Natural killer cell (primary cell): ENCODE data around the gene PILRB. TPM values are rescaled to one million over a fixed set of nuclear protein-coding genes. Genes with fewer than 3 reads are reported as not detected.
A peak's percentile ranks its signal among the peaks of the same experiment; 100 is the strongest.
"Not testable (repeated sequence)": the region's sequence is repeated elsewhere in the genome, so short reads cannot be mapped to it uniquely, and the experiment has no call there.

Experiments
- ATAC-seq, 3 donors: fragments of 150-1000 bp in 2 of 3; fragments of 200-7000 bp in 1 of 3; cut with Tn5 transposase; 1 replicate in 1 of 3; 2 replicates in 2 of 3; pipeline ENCODE4 v1.10.0; 2021; ENCODE audit warnings: mild to moderate bottlenecking in 2 of 3, moderate library complexity in 2 of 3
- DNase-seq, 2 donors: peaks; one replicate each; pipeline versions ENCODE4 v3.0.0 to v3.0.0-alpha.2; 2013 to 2021; ENCODE audit warnings: mixed read lengths in 1 of 2
- H3K27ac ChIP-seq: one replicate; pipeline ENCODE4 v1.5.1; 2013; ENCODE audit warnings: mild to moderate bottlenecking, low read length
- H3K27me3 ChIP-seq: one replicate; pipeline ENCODE4 v1.6.1; 2013; ENCODE audit warnings: low read length; ENCODE audit not compliant: control insufficient read depth, insufficient read depth
- H3K36me3 ChIP-seq: one replicate; pipeline ENCODE4 v1.6.1; 2013; ENCODE audit warnings: low read length; ENCODE audit not compliant: control insufficient read depth, insufficient read depth
- H3K4me1 ChIP-seq: one replicate; pipeline ENCODE4 v1.6.1; 2013; ENCODE audit warnings: low read length; ENCODE audit not compliant: control insufficient read depth, insufficient read depth
- H3K4me3 ChIP-seq: one replicate; pipeline ENCODE4 v1.5.1; 2013; ENCODE audit warnings: low read length
- H3K9me3 ChIP-seq: one replicate; pipeline ENCODE4 v1.6.1; 2013; ENCODE audit warnings: low read length; ENCODE audit not compliant: control insufficient read depth, insufficient read depth
- H3K27ac Mint-ChIP-seq, 2 donors: one replicate each; pipeline ENCODE4 v1.8.0; 2022; ENCODE audit warnings: mild to moderate bottlenecking in 2 of 2, mixed read lengths in 2 of 2, moderate library complexity in 1 of 2
- H3K27me3 Mint-ChIP-seq, 2 donors: one replicate each; pipeline ENCODE4 v1.8.0; 2022; ENCODE audit warnings: low read depth in 2 of 2, mixed read lengths in 2 of 2
- H3K36me3 Mint-ChIP-seq: one replicate; pipeline ENCODE4 v1.8.0; 2022; ENCODE audit warnings: mixed read lengths
- H3K4me1 Mint-ChIP-seq, 2 donors: one replicate each; pipeline ENCODE4 v1.8.0; 2022; ENCODE audit warnings: mixed read lengths in 2 of 2
- H3K4me3 Mint-ChIP-seq: one replicate; pipeline ENCODE4 v1.8.0; 2022; ENCODE audit warnings: mild to moderate bottlenecking, moderate library complexity, mixed read lengths
- H3K9me3 Mint-ChIP-seq, 2 donors: one replicate each; pipeline ENCODE4 v1.8.0; 2022; ENCODE audit warnings: mixed read lengths in 2 of 2
- CTCF ChIP-seq: fragments of 200-600 bp; IDR thresholded peaks from one replicate; pipeline ENCODE4 v1.8.0; 2022; ENCODE audit warnings: antibody characterized with exemption
- WGBS: methylation state at CpG from one replicate; pipeline ENCODE4 v1.1.7; 2013; ENCODE audit warnings: missing lambda C conversion rate; ENCODE audit not compliant: insufficient coverage; 5-methylcytosine and 5-hydroxymethylcytosine counted together
- intact Hi-C: fragments of 100-400 bp; cut with micrococcal nuclease; formaldehyde crosslinking; loops from one replicate; pipeline ENCODE4 v1.14.2; 2022
- total RNA-seq, 4 donors: library from RNA; stranded (reverse); fragments of 120-200 nt in 1 of 4; gene quantifications; one replicate each; pipeline versions ENCODE4 v1.2.3 to v1.2.4, GENCODE V29; 2013 to 2022

The PILRB gene
- total RNA-seq, 3 donors from 2014 or later (not counting 1 experiment from before 2014, with no cell fraction given): 143 to 206 (median 157) TPM

GRCh38 chr7:100357131-100357561 is 771 bp upstream of the PILRB start:
- no peak for TF ChIP-seq CTCF
- Histone ChIP-seq H3K4me3 (no peak overlapping the region), H3K4me1 (peaks cover 48% of the 10 kb centered on the region), H3K27ac (no peak overlapping the region), H3K9me3 (no peaks in the 10 kb centered on the region), H3K36me3 (peaks cover 74% of the 10 kb centered on the region), H3K27me3 (no peaks in the 10 kb centered on the region)
- Mint-ChIP-seq H3K9me3 (no peaks in the 10 kb centered on the region), H3K36me3 (peaks cover 11% of the 10 kb centered on the region), H3K27me3 (no peaks in the 10 kb centered on the region), H3K27ac (peak overlapping the region in 1 of 2 donors; percentile 98), H3K4me3 (no peak overlapping the region), H3K4me1 (peaks cover 23 to 49% of the 10 kb centered on the region in 2 donors)
- DNase-seq (no peak), ATAC-seq (no peak)
- intact Hi-C loops: no loop called here
- 98% methylated on average over 6 of the region's 6 CpGs for WGBS

DNA sequence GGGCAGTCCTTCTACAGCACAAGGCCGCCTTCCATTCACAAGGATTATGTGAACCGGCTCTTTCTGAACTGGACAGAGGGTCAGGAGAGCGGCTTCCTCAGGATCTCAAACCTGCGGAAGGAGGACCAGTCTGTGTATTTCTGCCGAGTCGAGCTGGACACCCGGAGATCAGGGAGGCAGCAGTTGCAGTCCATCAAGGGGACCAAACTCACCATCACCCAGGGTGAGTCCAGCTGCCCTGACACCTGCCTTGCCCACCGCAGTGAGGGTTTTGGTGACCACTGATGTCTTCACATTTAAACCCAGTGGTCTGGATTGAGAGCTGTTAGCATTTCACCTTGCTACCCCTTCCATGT is 918 bp downstream of the PILRB start:
- peak overlapping the region; percentile 27 to 66 for H3K27ac Mint-ChIP-seq
- Histone ChIP-seq H3K36me3 (peaks cover 86% of the 10 kb centered on the region), H3K9me3 (no peaks in the 10 kb centered on the region), H3K27ac (no peak overlapping the region), H3K27me3 (no peaks in the 10 kb centered on the region), H3K4me3 (no peak overlapping the region), H3K4me1 (peaks cover 36% of the 10 kb centered on the region)
- H3K4me3 Mint-ChIP-seq: no peak overlapping the region
- WGBS: 98% methylated on average over 8 of the region's 8 CpGs
- DNase-seq (no peak), ATAC-seq (no peak)
- H3K36me3 Mint-ChIP-seq: peaks cover 20% of the 10 kb centered on the region
- no peaks in the 10 kb centered on the region for H3K27me3 Mint-ChIP-seq
- peaks cover 12 to 39% of the 10 kb centered on the region in 2 donors for H3K4me1 Mint-ChIP-seq
- intact Hi-C loops: no loop called here
- no peak for TF ChIP-seq CTCF
- H3K9me3 Mint-ChIP-seq: no peaks in the 10 kb centered on the region

- H3K36me3 ChIP-seq: peaks cover 81% of the 10 kb centered on the region
- no peaks in the 10 kb centered on the region for H3K9me3 Mint-ChIP-seq
- WGBS: 98% methylated on average over 3 of the region's 3 CpGs
- H3K36me3 Mint-ChIP-seq: peaks cover 23% of the 10 kb centered on the region
- DNase-seq (no peak), ATAC-seq (no peak)
- peak overlapping the region; percentile 66 to 68 for H3K27ac Mint-ChIP-seq
- no peaks in the 10 kb centered on the region for H3K27me3 ChIP-seq
- H3K4me1 ChIP-seq: peaks cover 26% of the 10 kb centered on the region
- intact Hi-C loops: no loop called here
- H3K4me3 Mint-ChIP-seq: peak overlapping the region; percentile 1
- TF ChIP-seq CTCF: no peak
- H3K4me1 Mint-ChIP-seq: peaks cover 17 to 42% of the 10 kb centered on the region in 2 donors
- H3K27me3 Mint-ChIP-seq: no peaks in the 10 kb centered on the region
- H3K4me3 ChIP-seq: no peak overlapping the region
- no peak overlapping the region for H3K27ac ChIP-seq
- H3K9me3 ChIP-seq: no peaks in the 10 kb centered on the region
These were observed 2.4 kb downstream of the PILRB start for GRCh38 chr7:100360135-100360854.

- no peak overlapping the region for H3K27ac ChIP-seq
- Mint-ChIP-seq H3K36me3 (peaks cover 23% of the 10 kb centered on the region), H3K9me3 (no peaks in the 10 kb centered on the region), H3K27me3 (no peaks in the 10 kb centered on the region), H3K27ac (peak overlapping the region; percentile 96), H3K4me1 (peaks cover 43 to 54% of the 10 kb centered on the region in 2 donors), H3K4me3 (no peak overlapping the region)
- intact Hi-C loops: no loop called here
- no peak for TF ChIP-seq CTCF
- H3K4me1 ChIP-seq: peaks cover 41% of the 10 kb centered on the region
- H3K4me3 ChIP-seq: no peak overlapping the region
- peaks cover 56% of the 10 kb centered on the region for H3K36me3 ChIP-seq
- no peak for ATAC-seq
- no peaks in the 10 kb centered on the region for H3K27me3 ChIP-seq
- DNase-seq: no peak
- no peaks in the 10 kb centered on the region for H3K9me3 ChIP-seq
These were observed 5.2 kb downstream of the PILRB start for GRCh38 chr7:100363098-100363497.

DNA sequence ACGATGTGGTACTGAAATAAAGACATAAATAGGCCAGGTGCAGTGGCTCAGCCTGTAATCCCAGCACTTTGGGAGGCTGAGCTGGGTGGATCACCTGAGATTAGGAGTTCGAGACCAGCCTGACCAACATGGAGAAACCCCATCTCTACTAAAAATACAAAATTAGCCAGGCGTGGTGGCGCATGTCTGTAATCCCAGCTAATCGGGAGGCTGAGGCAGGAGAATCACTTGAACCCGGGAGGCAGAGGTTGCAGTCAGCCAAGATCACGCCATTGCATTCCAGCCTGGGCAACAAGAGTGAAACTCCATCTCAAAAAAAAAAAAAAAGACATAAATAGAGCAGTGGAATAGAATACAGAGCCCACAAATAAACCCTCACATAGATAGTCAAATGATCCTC is 5.9 kb downstream of the PILRB start:
- H3K27ac ChIP-seq: not testable (repeated sequence)

More for the DNA sequence above, 5.9 kb downstream of the PILRB start:
- H3K4me3 Mint-ChIP-seq, H3K27me3 Mint-ChIP-seq, H3K4me3 ChIP-seq, ATAC-seq, H3K27me3 ChIP-seq, H3K9me3 ChIP-seq, intact Hi-C loops, H3K9me3 Mint-ChIP-seq, DNase-seq: not testable (repeated sequence)
- H3K4me1 Mint-ChIP-seq: peaks cover 50 to 61% of the 10 kb centered on the region in 2 donors
- H3K27ac Mint-ChIP-seq: peak overlapping the region; percentile 96
- peaks cover 44% of the 10 kb centered on the region for H3K4me1 ChIP-seq
- WGBS: 98% methylated on average over 7 of the region's 7 CpGs
- peaks cover 49% of the 10 kb centered on the region for H3K36me3 ChIP-seq
- peaks cover 23% of the 10 kb centered on the region for H3K36me3 Mint-ChIP-seq
